Measurements from ENCODE around the gene SPI1. TPM values are rescaled to one million over a fixed set of nuclear protein-coding genes. Genes with fewer than 3 reads are reported as not detected.

Gene SPI1
- total RNA-seq, 2 donors from 2014 or later = 7.5 to 10.9 TPM

DNA sequence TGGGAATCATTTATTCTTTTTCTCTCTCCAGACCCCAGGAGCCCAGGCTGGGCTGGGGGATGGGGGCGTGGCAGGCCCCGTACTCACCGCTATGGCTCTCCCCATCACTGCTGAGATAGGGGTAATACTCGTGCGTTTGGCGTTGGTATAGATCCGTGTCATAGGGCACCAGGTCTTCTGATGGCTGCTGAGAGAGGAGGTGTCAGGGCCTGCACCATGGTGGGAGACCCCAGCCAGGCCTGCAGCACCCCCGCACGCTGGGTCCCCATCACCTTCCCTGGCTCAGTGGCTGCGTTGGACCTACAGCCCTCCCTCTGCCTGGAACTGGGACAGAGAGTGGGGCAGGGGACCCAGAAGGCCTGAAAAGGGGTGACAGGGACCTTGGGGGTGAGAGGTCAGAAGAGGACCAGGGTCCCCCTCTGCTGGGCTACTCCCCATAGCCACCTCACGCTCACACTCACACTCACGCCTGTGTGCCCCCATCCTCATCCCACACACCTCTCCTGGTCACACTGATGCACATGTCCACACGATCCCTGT lies 2.7 kb downstream of the SPI1 start:
- DNase-seq (no peak), ATAC-seq (no peak)
- no peak overlapping the region for H3K4me3 ChIP-seq
- H3K36me3 ChIP-seq (replicated peaks in 1 of 2; ENCODE audit: insufficient read depth in 1 of 2, low read depth in 2 of 2) = no peaks in the 10 kb centered on the region
- no peaks in the 10 kb centered on the region for H3K4me1 ChIP-seq
- no peaks in the 10 kb centered on the region for H3K27me3 ChIP-seq
- no peak overlapping the region for H3K27ac ChIP-seq
- intact Hi-C loops (cut with DNase I) = loop anchor here (5.0 kb wide), 1 partner anchor 77 kb away; no protein-coding TSS in a partner anchor
- 76 to 83% methylated on average over 5 to 13 of the region's 13 CpGs for WGBS, 2 donors
- TF ChIP-seq POLR2A (IDR thresholded peaks at IDR 0.05) = no peak
- TF ChIP-seq, protein P1, sequence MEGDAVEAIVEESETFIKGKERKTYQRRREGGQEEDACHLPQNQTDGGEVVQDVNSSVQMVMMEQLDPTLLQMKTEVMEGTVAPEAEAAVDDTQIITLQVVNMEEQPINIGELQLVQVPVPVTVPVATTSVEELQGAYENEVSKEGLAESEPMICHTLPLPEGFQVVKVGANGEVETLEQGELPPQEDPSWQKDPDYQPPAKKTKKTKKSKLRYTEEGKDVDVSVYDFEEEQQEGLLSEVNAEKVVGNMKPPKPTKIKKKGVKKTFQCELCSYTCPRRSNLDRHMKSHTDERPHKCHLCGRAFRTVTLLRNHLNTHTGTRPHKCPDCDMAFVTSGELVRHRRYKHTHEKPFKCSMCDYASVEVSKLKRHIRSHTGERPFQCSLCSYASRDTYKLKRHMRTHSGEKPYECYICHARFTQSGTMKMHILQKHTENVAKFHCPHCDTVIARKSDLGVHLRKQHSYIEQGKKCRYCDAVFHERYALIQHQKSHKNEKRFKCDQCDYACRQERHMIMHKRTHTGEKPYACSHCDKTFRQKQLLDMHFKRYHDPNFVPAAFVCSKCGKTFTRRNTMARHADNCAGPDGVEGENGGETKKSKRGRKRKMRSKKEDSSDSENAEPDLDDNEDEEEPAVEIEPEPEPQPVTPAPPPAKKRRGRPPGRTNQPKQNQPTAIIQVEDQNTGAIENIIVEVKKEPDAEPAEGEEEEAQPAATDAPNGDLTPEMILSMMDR (IDR thresholded peaks at IDR 0.05) = no peak
- H3K9me3 ChIP-seq = no peaks in the 10 kb centered on the region

DNA sequence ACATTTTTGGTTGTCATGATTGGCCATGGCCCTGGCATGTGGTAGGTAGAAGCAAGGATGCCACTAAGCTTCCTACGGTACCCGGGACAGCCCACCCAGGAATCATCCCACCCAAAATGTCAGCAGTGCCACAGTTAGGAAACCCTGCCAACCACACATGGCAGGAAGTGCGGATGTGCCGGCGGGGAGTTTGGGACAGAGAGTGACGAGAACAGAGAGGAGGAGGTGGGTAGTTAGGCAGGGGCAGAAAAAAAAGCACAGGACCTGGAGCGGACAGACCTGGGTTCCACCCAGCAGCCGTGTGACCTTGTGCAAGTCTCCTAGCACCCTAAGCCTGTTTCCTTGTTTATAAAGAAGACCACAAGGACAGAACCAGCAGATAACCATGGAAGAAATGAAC lies 3.3 kb downstream of the SPI1 start:
- H3K27ac ChIP-seq = no peak overlapping the region
- TF ChIP-seq POLR2A (IDR thresholded peaks at IDR 0.05) = no peak
- TF ChIP-seq, protein P1 (IDR thresholded peaks at IDR 0.05) = no peak
- H3K4me1 ChIP-seq = no peaks in the 10 kb centered on the region
- H3K9me3 ChIP-seq = no peaks in the 10 kb centered on the region
- H3K36me3 ChIP-seq (replicated peaks in 1 of 2; ENCODE audit: insufficient read depth in 1 of 2, low read depth in 2 of 2) = no peaks in the 10 kb centered on the region
- H3K4me3 ChIP-seq = no peak overlapping the region
- WGBS, 2 donors = 58 to 69% methylated on average over 7 to 8 of the region's 8 CpGs
- DNase-seq (no peak), ATAC-seq (no peak)
- no peaks in the 10 kb centered on the region for H3K27me3 ChIP-seq
- intact Hi-C loops (cut with DNase I) = loop anchor here (5.0 kb wide), 1 partner anchor 77 kb away; no protein-coding TSS in a partner anchor

DNA sequence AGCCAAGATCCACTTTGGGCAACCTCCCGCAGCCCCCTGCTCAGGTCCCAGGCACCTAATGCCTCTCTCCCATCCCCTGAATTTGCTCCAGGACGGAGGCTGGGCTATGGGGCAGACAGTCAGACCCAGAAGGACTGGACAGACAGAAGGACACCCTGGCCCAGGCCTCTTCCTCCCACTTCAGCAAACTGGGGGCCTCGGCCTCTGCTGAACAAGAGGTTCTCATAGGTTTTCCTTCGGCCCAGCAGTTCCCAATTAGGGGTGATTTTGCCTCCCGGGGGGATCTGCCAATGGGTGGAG lies 3.7 kb downstream of the SPI1 start:
- H3K4me1 ChIP-seq = no peaks in the 10 kb centered on the region
- intact Hi-C loops (cut with DNase I) = loop anchor here (5.0 kb wide), 1 partner anchor 78 kb away; no protein-coding TSS in a partner anchor
- no peaks in the 10 kb centered on the region for H3K27me3 ChIP-seq
- TF ChIP-seq, protein P1 (IDR thresholded peaks at IDR 0.05) = no peak
- no peak for TF ChIP-seq POLR2A (IDR thresholded peaks at IDR 0.05)
- ATAC-seq (no peak), DNase-seq (no peak)
- H3K9me3 ChIP-seq = no peaks in the 10 kb centered on the region
- no peak overlapping the region for H3K27ac ChIP-seq
- no peak overlapping the region for H3K4me3 ChIP-seq
- WGBS, 2 donors = 58 to 83% methylated on average over 1 to 5 of the region's 5 CpGs
- H3K36me3 ChIP-seq (replicated peaks in 1 of 2; ENCODE audit: insufficient read depth in 1 of 2, low read depth in 2 of 2) = no peaks in the 10 kb centered on the region

DNA sequence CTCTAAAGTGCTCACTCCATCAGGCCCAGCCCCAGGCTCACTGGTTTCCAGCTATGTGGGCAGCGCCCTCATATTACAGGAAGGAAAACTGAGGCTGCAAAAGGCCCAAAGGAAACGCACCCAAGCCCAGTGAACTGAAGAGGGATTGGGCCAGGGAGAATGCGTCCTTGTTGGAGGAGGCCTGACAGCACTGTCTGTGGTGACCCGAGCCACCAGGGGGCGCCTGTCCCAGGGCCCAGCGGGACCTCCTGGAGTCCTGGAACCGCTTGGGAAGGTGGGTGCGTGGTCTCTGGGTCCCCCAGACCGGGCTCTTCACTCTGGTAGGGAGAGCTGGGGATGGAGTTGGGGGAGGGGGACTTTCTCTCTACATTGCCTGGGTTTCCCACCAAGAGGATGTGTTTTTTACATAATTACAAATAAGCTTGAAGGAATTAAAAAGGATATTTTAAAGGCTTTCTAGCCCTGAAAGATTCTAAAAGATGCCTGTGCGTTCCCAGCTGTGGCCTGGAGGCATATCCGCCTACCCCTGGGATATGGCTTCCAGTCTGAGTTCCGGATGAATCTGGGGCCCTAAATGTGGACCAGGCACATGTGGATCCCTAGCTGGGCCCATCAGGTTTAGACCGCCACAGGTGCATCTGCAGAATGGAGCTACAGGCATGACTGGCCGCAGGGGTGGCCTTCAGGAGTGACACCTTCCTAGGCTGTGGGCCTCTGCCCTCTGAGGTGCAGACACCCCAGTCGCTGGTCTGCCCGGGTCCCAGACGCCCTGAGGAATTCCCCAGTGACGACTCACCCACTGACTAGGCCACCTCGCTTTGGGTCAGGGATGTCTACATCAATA lies 4.2 kb downstream of the SPI1 start:
- intact Hi-C loops (cut with DNase I) = no loop called here
- WGBS, 2 donors = 42 to 46% methylated on average over 7 to 19 of the region's 19 CpGs
- Histone ChIP-seq H3K4me3 (no peak overlapping the region), H3K4me1 (no peaks in the 10 kb centered on the region), H3K27ac (no peak overlapping the region), H3K36me3 (replicated peaks in 1 of 2; ENCODE audit: insufficient read depth in 1 of 2, low read depth in 2 of 2) (no peaks in the 10 kb centered on the region), H3K27me3 (no peaks in the 10 kb centered on the region), H3K9me3 (no peaks in the 10 kb centered on the region)
- TF ChIP-seq, protein P1 (IDR thresholded peaks at IDR 0.05) = peak; percentile 87 to 91 (median 88)
- no peak for TF ChIP-seq POLR2A (IDR thresholded peaks at IDR 0.05)
- ATAC-seq = peak; percentile 89
- peak; percentile 81 to 89 (median 83) for DNase-seq

Data from body of pancreas (tissue), 4 donors.